Skeletal muscle satellite cell (primary cell): ENCODE measurements around the gene PEX6.
"Not testable (repeated sequence)": the region's sequence is repeated elsewhere in the genome, so short reads cannot be mapped to it uniquely, and the experiment has no call there.

Source experiments
- H3K27me3 ChIP-seq: 2 replicates; pipeline ENCODE4 v1.7.0; 2013; ENCODE audit warnings: low read length; ENCODE audit not compliant: control insufficient read depth, insufficient read depth
- H3K36me3 ChIP-seq: 2 replicates; pipeline ENCODE4 v1.7.0; 2013; ENCODE audit warnings: mild to moderate bottlenecking, control low read depth, low read length; ENCODE audit not compliant: insufficient read depth
- H3K4me1 ChIP-seq: 2 replicates; pipeline ENCODE4 v1.7.0; 2013; ENCODE audit warnings: low read length; ENCODE audit not compliant: control insufficient read depth, insufficient read depth
- H3K4me2 ChIP-seq: 2 replicates; pipeline ENCODE4 v1.7.0; 2013; ENCODE audit warnings: mild to moderate bottlenecking, low read length
- H3K4me3 ChIP-seq: 2 replicates; pipeline ENCODE4 v1.7.0; 2013; ENCODE audit warnings: low read length
- H3K9ac ChIP-seq: 2 replicates; pipeline ENCODE4 v1.7.0; 2013; ENCODE audit warnings: mild to moderate bottlenecking, low read depth, low read length, moderate library complexity
- H3K9me3 ChIP-seq: replicated peaks from 2 replicates; pipeline ENCODE4 v1.7.0; 2013; ENCODE audit warnings: mild to moderate bottlenecking, control low read depth, low read length

Gene PEX6

GRCh38 chr6:43014434-43014909 is 35.5 kb upstream of the PEX6 start:
- H3K27me3 ChIP-seq, result no peaks in the 10 kb centered on the region
- H3K4me1 ChIP-seq, result peaks cover 31% of the 10 kb centered on the region
- H3K36me3 ChIP-seq, result peaks cover 50% of the 10 kb centered on the region
- H3K9ac ChIP-seq, result peak overlapping the region; percentile 88
- peak overlapping the region; percentile 84 for H3K4me3 ChIP-seq
- no peaks in the 10 kb centered on the region for H3K9me3 ChIP-seq
- peak overlapping the region; percentile 81 for H3K4me2 ChIP-seq

- H3K4me3 ChIP-seq, result peak within 1 kb of the TSS; percentile 86
- H3K36me3 ChIP-seq, result peaks cover 50% of the 10 kb centered on the region
- peak within 1 kb of the TSS; percentile 100 for H3K4me2 ChIP-seq
- H3K9me3 ChIP-seq, result no peaks in the 10 kb centered on the region
- peak within 1 kb of the TSS; percentile 89 for H3K9ac ChIP-seq
- H3K4me1 ChIP-seq, result peaks cover 31% of the 10 kb centered on the region
- H3K27me3 ChIP-seq, result no peaks in the 10 kb centered on the region
Measured at GRCh38 chr6:43013843-43014433, 35.0 kb upstream of the PEX6 start, which contains the start of the genes KLHDC3 and MEA1. TSS of gene KLHDC3 (plus strand) at chr6:43014249. CDS start at chr6:43017193, 2,944 bp downstream. TSS of gene MEA1 (minus strand) at chr6:43013946. CDS start at chr6:43013813, 133 bp downstream.

- Histone ChIP-seq H3K4me2 (peak overlapping the region; percentile 100), H3K9me3 (no peaks in the 10 kb centered on the region), H3K4me3 (peak overlapping the region; percentile 86), H3K4me1 (peaks cover 31% of the 10 kb centered on the region), H3K36me3 (peaks cover 50% of the 10 kb centered on the region), H3K9ac (peak overlapping the region; percentile 89), H3K27me3 (no peaks in the 10 kb centered on the region)
Measured at GRCh38 chr6:43013097-43013842, 34.3 kb upstream of the PEX6 start.

GRCh38 chr6:43012364-43012763 is 33.4 kb upstream of the PEX6 start:
- Histone ChIP-seq H3K9ac (peak overlapping the region; percentile 89), H3K4me1 (peaks cover 31% of the 10 kb centered on the region)

GRCh38 chr6:43011207-43011606 is 32.2 kb upstream of the PEX6 start:
- H3K4me2 ChIP-seq, result no peak overlapping the region
- no peaks in the 10 kb centered on the region for H3K27me3 ChIP-seq
- H3K4me3 ChIP-seq, result no peak overlapping the region
- H3K9me3 ChIP-seq, result no peaks in the 10 kb centered on the region
- H3K4me1 ChIP-seq, result peaks cover 27% of the 10 kb centered on the region
- H3K36me3 ChIP-seq, result peaks cover 54% of the 10 kb centered on the region
- no peak overlapping the region for H3K9ac ChIP-seq

More at GRCh38 chr6:43012364-43012763, 33.4 kb upstream of the PEX6 start:
- H3K9me3 ChIP-seq, result no peaks in the 10 kb centered on the region
- H3K27me3 ChIP-seq, result no peaks in the 10 kb centered on the region
- H3K4me3 ChIP-seq, result peak overlapping the region; percentile 86
- peak overlapping the region; percentile 100 for H3K4me2 ChIP-seq
- H3K36me3 ChIP-seq, result peaks cover 50% of the 10 kb centered on the region

- Histone ChIP-seq H3K4me3 (no peak overlapping the region), H3K4me2 (no peak overlapping the region), H3K36me3 (peaks cover 59% of the 10 kb centered on the region)
Measured at GRCh38 chr6:43009124-43009523, 30.1 kb upstream of the PEX6 start.

GRCh38 chr6:43007126-43007525 is 28.1 kb upstream of the PEX6 start:
- H3K36me3 ChIP-seq, result peaks cover 56% of the 10 kb centered on the region

More at GRCh38 chr6:43009124-43009523, 30.1 kb upstream of the PEX6 start:
- peaks cover 16% of the 10 kb centered on the region for H3K4me1 ChIP-seq
- H3K27me3 ChIP-seq, result no peaks in the 10 kb centered on the region
- no peaks in the 10 kb centered on the region for H3K9me3 ChIP-seq
- H3K9ac ChIP-seq, result no peak overlapping the region

GRCh38 chr6:43006251-43006650 is 27.3 kb upstream of the PEX6 start:
- Histone ChIP-seq H3K4me2 (no peak overlapping the region), H3K36me3 (peaks cover 47% of the 10 kb centered on the region), H3K4me3 (no peak overlapping the region), H3K9ac (no peak overlapping the region), H3K27me3 (no peaks in the 10 kb centered on the region), H3K4me1 (no peaks in the 10 kb centered on the region), H3K9me3 (no peaks in the 10 kb centered on the region)

More at GRCh38 chr6:43007126-43007525, 28.1 kb upstream of the PEX6 start:
- Histone ChIP-seq H3K4me1 (peaks cover 4% of the 10 kb centered on the region), H3K9me3 (no peaks in the 10 kb centered on the region), H3K27me3 (no peaks in the 10 kb centered on the region), H3K9ac (no peak overlapping the region), H3K4me3 (no peak overlapping the region), H3K4me2 (no peak overlapping the region)

GRCh38 chr6:43005844-43006243 is 26.9 kb upstream of the PEX6 start:
- H3K9me3 ChIP-seq, result no peaks in the 10 kb centered on the region
- no peaks in the 10 kb centered on the region for H3K27me3 ChIP-seq

GRCh38 chr6:43001843-43002242 is 22.9 kb upstream of the PEX6 start:
- no peak overlapping the region for H3K4me3 ChIP-seq
- H3K4me1 ChIP-seq, result no peaks in the 10 kb centered on the region
- no peak overlapping the region for H3K4me2 ChIP-seq
- no peaks in the 10 kb centered on the region for H3K27me3 ChIP-seq
- H3K36me3 ChIP-seq, result peaks cover 9% of the 10 kb centered on the region
- H3K9ac ChIP-seq, result no peak overlapping the region
- H3K9me3 ChIP-seq, result no peaks in the 10 kb centered on the region

More at GRCh38 chr6:43005844-43006243, 26.9 kb upstream of the PEX6 start:
- Histone ChIP-seq H3K9ac (no peak overlapping the region), H3K4me3 (no peak overlapping the region), H3K36me3 (peaks cover 43% of the 10 kb centered on the region), H3K4me1 (no peaks in the 10 kb centered on the region), H3K4me2 (no peak overlapping the region)

GRCh38 chr6:42998205-42998604 is 19.2 kb upstream of the PEX6 start:
- not testable (repeated sequence) for H3K9ac ChIP-seq, H3K27me3 ChIP-seq, H3K36me3 ChIP-seq, H3K4me3 ChIP-seq, H3K9me3 ChIP-seq, H3K4me1 ChIP-seq, H3K4me2 ChIP-seq
